Neural progenitor cell (in vitro differentiated cells): ENCODE data around the gene CEACAM6. TPM values are rescaled to one million over a fixed set of nuclear protein-coding genes. Genes with fewer than 3 reads are reported as not detected.

Experiments
- DNase-seq: peaks from one replicate; pipeline ENCODE4 v3.0.0-alpha.2; 2016; ENCODE audit warnings: low spot score
- H2AFZ ChIP-seq: fragments of 200-600 bp; sonication (generic); replicated peaks from 2 replicates; pipeline ENCODE4 v1.6.1; 2016; ENCODE audit warnings: antibody characterized with exemption
- H3F3A ChIP-seq: fragments of 200-600 bp; sonication (generic); 2 replicates; pipeline ENCODE4 v1.6.1; 2016; ENCODE audit warnings: antibody characterized with exemption, low read depth
- H3K27ac ChIP-seq: fragments of 200-600 bp; sonication (generic); 2 replicates; pipeline ENCODE4 v1.5.1; 2016; ENCODE audit warnings: mild to moderate bottlenecking
- H3K27me3 ChIP-seq: fragments of 200-600 bp; sonication (generic); 2 replicates; pipeline ENCODE4 v1.6.1; 2016; ENCODE audit warnings: mild to moderate bottlenecking, moderate library complexity
- H3K36me3 ChIP-seq: fragments of 200-600 bp; sonication (generic); 2 replicates; pipeline ENCODE4 v1.5.1; 2016
- H3K4me1 ChIP-seq: fragments of 200-600 bp; sonication (generic); 2 replicates; pipeline ENCODE4 v1.6.1; 2016; ENCODE audit warnings: mixed run types
- H3K4me2 ChIP-seq: fragments of 200-600 bp; sonication (generic); 2 replicates; pipeline ENCODE4 v1.6.1; 2016
- H3K4me3 ChIP-seq: fragments of 200-600 bp; sonication (generic); 2 replicates; pipeline ENCODE4 v1.5.1; 2016
- H3K79me2 ChIP-seq: fragments of 200-600 bp; sonication (generic); 2 replicates; pipeline ENCODE4 v1.6.1; 2016; ENCODE audit warnings: low read depth
- H3K9ac ChIP-seq: fragments of 200-600 bp; sonication (generic); 2 replicates; pipeline ENCODE4 v1.6.1; 2016
- H3K9me3 ChIP-seq: fragments of 200-600 bp; sonication (generic); 2 replicates; pipeline ENCODE4 v1.5.1; 2016; ENCODE audit warnings: low read depth
- H4K20me1 ChIP-seq: fragments of 200-600 bp; sonication (generic); 2 replicates; pipeline ENCODE4 v1.6.1; 2016; ENCODE audit warnings: low read depth
- H3K27ac Mint-ChIP-seq: 3 replicates; pipeline ENCODE4 v1.8.0; 2021; ENCODE audit warnings: mixed read lengths
- H3K27me3 Mint-ChIP-seq: 2 replicates; pipeline ENCODE4 v1.8.0; 2022; ENCODE audit warnings: low read depth, mild to moderate bottlenecking, inconsistent platforms, moderate library complexity, mixed read lengths; ENCODE audit not compliant: insufficient read depth
- H3K36me3 Mint-ChIP-seq: 3 replicates; pipeline ENCODE4 v1.8.0; 2021; ENCODE audit warnings: mixed read lengths
- H3K4me1 Mint-ChIP-seq: 3 replicates; pipeline ENCODE4 v1.8.0; 2021; ENCODE audit warnings: mixed read lengths
- H3K4me3 Mint-ChIP-seq: 3 replicates; pipeline ENCODE4 v1.8.0; 2021; ENCODE audit warnings: mild to moderate bottlenecking, moderate library complexity, mixed read lengths
- H3K9me3 Mint-ChIP-seq: 3 replicates; pipeline ENCODE4 v1.8.0; 2020; ENCODE audit warnings: mixed read lengths
- EZH2 ChIP-seq: fragments of 200-600 bp; sonication (generic); IDR thresholded peaks from 2 replicates; pipeline ENCODE4 v1.6.1; 2017; ENCODE audit warnings: antibody characterized with exemption, mild to moderate bottlenecking, moderate library complexity
- EZH2phosphoT487 ChIP-seq: fragments of 200-600 bp; sonication (generic); IDR thresholded peaks from 2 replicates; pipeline ENCODE4 v1.6.1; 2017; ENCODE audit warnings: antibody characterized with exemption
- total RNA-seq: library from RNA; depleted of rRNA; stranded (reverse); fragments of >200 nt; gene quantifications from 2 replicates; pipeline ENCODE4 v1.2.3, GENCODE V29; 2015; ENCODE audit warnings: low replicate concordance
- TF ChIP-seq, protein P1 (sequence below): fragments of 200-600 bp; sonication (generic); IDR thresholded peaks from 2 replicates; pipeline ENCODE4 v1.5.1; 2017; ENCODE audit warnings: antibody characterized with exemption, mild to moderate bottlenecking

The CEACAM6 gene
- total RNA-seq, 1 donor from 2014 or later, result not detected

GRCh38 chr19:41811981-41812380 is 56.7 kb downstream of the CEACAM6 start:
- Histone ChIP-seq H3K27me3 (no peaks in the 10 kb centered on the region), H3K27ac (no peak overlapping the region), H3K4me3 (no peak overlapping the region), H3K9ac (no peak overlapping the region), H3K79me2 (no peaks in the 10 kb centered on the region), H3K9me3 (no peaks in the 10 kb centered on the region), H3K36me3 (no peaks in the 10 kb centered on the region), H3K4me2 (no peak overlapping the region), H4K20me1 (no peaks in the 10 kb centered on the region), H3K4me1 (no peaks in the 10 kb centered on the region), H2AFZ (no peak overlapping the region), H3F3A (no peaks in the 10 kb centered on the region)
- H3K4me1 Mint-ChIP-seq, result no peaks in the 10 kb centered on the region
- peaks cover 15% of the 10 kb centered on the region for H3K27me3 Mint-ChIP-seq
- DNase-seq, result no peak
- TF ChIP-seq, protein P1, sequence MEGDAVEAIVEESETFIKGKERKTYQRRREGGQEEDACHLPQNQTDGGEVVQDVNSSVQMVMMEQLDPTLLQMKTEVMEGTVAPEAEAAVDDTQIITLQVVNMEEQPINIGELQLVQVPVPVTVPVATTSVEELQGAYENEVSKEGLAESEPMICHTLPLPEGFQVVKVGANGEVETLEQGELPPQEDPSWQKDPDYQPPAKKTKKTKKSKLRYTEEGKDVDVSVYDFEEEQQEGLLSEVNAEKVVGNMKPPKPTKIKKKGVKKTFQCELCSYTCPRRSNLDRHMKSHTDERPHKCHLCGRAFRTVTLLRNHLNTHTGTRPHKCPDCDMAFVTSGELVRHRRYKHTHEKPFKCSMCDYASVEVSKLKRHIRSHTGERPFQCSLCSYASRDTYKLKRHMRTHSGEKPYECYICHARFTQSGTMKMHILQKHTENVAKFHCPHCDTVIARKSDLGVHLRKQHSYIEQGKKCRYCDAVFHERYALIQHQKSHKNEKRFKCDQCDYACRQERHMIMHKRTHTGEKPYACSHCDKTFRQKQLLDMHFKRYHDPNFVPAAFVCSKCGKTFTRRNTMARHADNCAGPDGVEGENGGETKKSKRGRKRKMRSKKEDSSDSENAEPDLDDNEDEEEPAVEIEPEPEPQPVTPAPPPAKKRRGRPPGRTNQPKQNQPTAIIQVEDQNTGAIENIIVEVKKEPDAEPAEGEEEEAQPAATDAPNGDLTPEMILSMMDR, result no peak
- TF ChIP-seq EZH2 (no peak), EZH2phosphoT487 (no peak)
- no peak overlapping the region for H3K27ac Mint-ChIP-seq
- H3K36me3 Mint-ChIP-seq, result no peaks in the 10 kb centered on the region
- H3K4me3 Mint-ChIP-seq, result no peak overlapping the region
- no peaks in the 10 kb centered on the region for H3K9me3 Mint-ChIP-seq

GRCh38 chr19:41813911-41814310 is 58.6 kb downstream of the CEACAM6 start:
- H3K27me3 Mint-ChIP-seq, result peaks cover 9% of the 10 kb centered on the region
- DNase-seq, result no peak
- no peaks in the 10 kb centered on the region for H3K36me3 Mint-ChIP-seq

DNA sequence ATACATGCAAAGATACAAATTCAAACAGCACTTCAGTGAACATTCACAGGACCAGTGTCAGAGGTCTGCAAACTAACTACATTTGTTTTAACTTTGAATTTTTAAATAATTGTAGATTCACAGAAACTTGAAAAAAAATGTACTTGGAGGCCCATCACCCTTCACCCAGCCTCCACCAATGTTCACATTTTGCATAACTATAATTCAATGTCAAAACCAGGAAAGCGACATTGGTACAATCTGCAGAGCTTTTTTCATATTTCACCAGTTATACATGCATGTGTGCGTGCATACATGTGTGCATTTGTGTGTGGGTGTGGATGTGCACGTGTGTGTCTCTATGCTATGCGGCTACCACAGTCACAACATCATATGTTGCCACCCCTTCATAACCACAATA is 60.0 kb downstream of the CEACAM6 start:
- Mint-ChIP-seq H3K27me3 (peaks cover 6% of the 10 kb centered on the region), H3K27ac (no peak overlapping the region), H3K36me3 (no peaks in the 10 kb centered on the region), H3K4me3 (no peak overlapping the region), H3K4me1 (no peaks in the 10 kb centered on the region), H3K9me3 (no peaks in the 10 kb centered on the region)
- no peak overlapping the region for H3K9ac ChIP-seq
- no peaks in the 10 kb centered on the region for H3K36me3 ChIP-seq
- H2AFZ ChIP-seq, result no peak overlapping the region
- H3F3A ChIP-seq, result no peaks in the 10 kb centered on the region
- no peak overlapping the region for H3K4me3 ChIP-seq
- no peaks in the 10 kb centered on the region for H3K79me2 ChIP-seq
- TF ChIP-seq EZH2phosphoT487 (no peak), EZH2 (no peak)
- TF ChIP-seq, protein P1, result no peak
- H3K4me2 ChIP-seq, result no peak overlapping the region
- no peaks in the 10 kb centered on the region for H3K9me3 ChIP-seq
- H4K20me1 ChIP-seq, result no peaks in the 10 kb centered on the region
- no peak overlapping the region for H3K27ac ChIP-seq
- no peaks in the 10 kb centered on the region for H3K4me1 ChIP-seq
- no peak for DNase-seq
- no peaks in the 10 kb centered on the region for H3K27me3 ChIP-seq

More at GRCh38 chr19:41813911-41814310, 58.6 kb downstream of the CEACAM6 start:
- TF ChIP-seq EZH2phosphoT487 (no peak), EZH2 (no peak)
- TF ChIP-seq, protein P1, result no peak
- Histone ChIP-seq H3K79me2 (no peaks in the 10 kb centered on the region), H3K4me1 (no peaks in the 10 kb centered on the region), H3K4me3 (no peak overlapping the region), H2AFZ (no peak overlapping the region), H4K20me1 (no peaks in the 10 kb centered on the region), H3F3A (no peaks in the 10 kb centered on the region), H3K9me3 (no peaks in the 10 kb centered on the region), H3K36me3 (no peaks in the 10 kb centered on the region), H3K9ac (no peak overlapping the region), H3K4me2 (no peak overlapping the region), H3K27me3 (no peaks in the 10 kb centered on the region), H3K27ac (no peak overlapping the region)
- Mint-ChIP-seq H3K4me3 (no peak overlapping the region), H3K4me1 (no peaks in the 10 kb centered on the region), H3K9me3 (no peaks in the 10 kb centered on the region), H3K27ac (no peak overlapping the region)
